Hepatocyte (in vitro differentiated cells): Measurements from ENCODE around the gene FOXN3.

ENCODE experiments used
- EZH2phosphoT487 ChIP-seq: fragments of 200-600 bp; sonication (generic); IDR thresholded peaks from one replicate; pipeline ENCODE4 v1.6.1; 2018; ENCODE audit warnings: antibody characterized with exemption, mild to moderate bottlenecking, low read depth, moderate library complexity; ENCODE audit not compliant: unreplicated experiment, severe bottlenecking
- TF ChIP-seq, protein P1 (sequence below): fragments of 200-600 bp; sonication (generic); IDR thresholded peaks from 2 replicates; pipeline ENCODE4 v1.5.1; 2016; ENCODE audit warnings: antibody characterized with exemption, mild to moderate bottlenecking; ENCODE audit not compliant: poor library complexity

DNA sequence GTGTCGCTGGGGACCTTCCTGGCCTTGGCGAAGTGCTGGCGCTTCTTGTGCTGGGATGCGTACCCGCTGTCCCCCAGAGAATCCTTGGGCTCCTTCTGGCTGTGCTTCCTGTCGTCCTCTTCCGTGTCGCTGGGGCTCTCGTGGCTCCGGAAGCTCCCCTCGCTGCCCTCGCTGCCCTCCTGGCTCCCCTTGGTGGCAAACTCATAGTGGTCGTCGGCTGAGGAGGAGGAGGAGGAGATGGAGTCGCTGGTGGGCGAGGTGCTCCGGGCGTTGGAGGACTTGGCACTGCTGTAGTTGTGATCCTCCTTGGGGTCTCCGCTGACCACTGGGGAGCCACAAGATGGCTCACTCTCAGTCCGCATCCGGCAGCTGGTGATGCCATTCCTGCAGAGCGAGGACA is 254.4 kb downstream of the FOXN3 start:
- TF ChIP-seq, protein P1, sequence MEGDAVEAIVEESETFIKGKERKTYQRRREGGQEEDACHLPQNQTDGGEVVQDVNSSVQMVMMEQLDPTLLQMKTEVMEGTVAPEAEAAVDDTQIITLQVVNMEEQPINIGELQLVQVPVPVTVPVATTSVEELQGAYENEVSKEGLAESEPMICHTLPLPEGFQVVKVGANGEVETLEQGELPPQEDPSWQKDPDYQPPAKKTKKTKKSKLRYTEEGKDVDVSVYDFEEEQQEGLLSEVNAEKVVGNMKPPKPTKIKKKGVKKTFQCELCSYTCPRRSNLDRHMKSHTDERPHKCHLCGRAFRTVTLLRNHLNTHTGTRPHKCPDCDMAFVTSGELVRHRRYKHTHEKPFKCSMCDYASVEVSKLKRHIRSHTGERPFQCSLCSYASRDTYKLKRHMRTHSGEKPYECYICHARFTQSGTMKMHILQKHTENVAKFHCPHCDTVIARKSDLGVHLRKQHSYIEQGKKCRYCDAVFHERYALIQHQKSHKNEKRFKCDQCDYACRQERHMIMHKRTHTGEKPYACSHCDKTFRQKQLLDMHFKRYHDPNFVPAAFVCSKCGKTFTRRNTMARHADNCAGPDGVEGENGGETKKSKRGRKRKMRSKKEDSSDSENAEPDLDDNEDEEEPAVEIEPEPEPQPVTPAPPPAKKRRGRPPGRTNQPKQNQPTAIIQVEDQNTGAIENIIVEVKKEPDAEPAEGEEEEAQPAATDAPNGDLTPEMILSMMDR: no peak
- TF ChIP-seq EZH2phosphoT487: no peak
